HepG2 (cell line): Measurements from ENCODE around the gene C19orf33.

ENCODE experiments used
- CTCF ChIP-seq: sonication (generic); formaldehyde crosslinking; IDR thresholded peaks from 2 replicates; pipeline ENCODE4 v1.5.0; 2020; ENCODE audit warnings: mild to moderate bottlenecking, missing genetic modification reagents, moderate library complexity
- POLR2A ChIP-seq, 2 experiments: IDR thresholded peaks; 2 replicates each; pipeline ENCODE4 v1.6.1; 2011; ENCODE audit warnings: low read depth in 2 of 2, low read length in 2 of 2, mild to moderate bottlenecking in 1 of 2, moderate library complexity in 1 of 2; ENCODE audit not compliant: insufficient read depth in 1 of 2
- RAD21 ChIP-seq: fragments of 450-650 bp; formaldehyde crosslinking; IDR thresholded peaks from 2 replicates; pipeline ENCODE4 v1.5.0; 2020; ENCODE audit warnings: mild to moderate bottlenecking
- SKI ChIP-seq: fragments of 450-650 bp; IDR thresholded peaks from one replicate; pipeline ENCODE4 v1.6.1; 2018; ENCODE audit warnings: mild to moderate bottlenecking; ENCODE audit not compliant: partially characterized antibody
- ZNF331 ChIP-seq: sonication (generic); formaldehyde crosslinking; IDR thresholded peaks from 2 replicates; pipeline ENCODE4 v1.4.0; 2020; ENCODE audit warnings: missing genetic modification reagents
- TF ChIP-seq, protein P1 (sequence below): IDR thresholded peaks from 2 replicates; pipeline ENCODE4 v1.6.1; 2012; ENCODE audit warnings: low read depth, low read length, improper control_type of control experiment

- TF ChIP-seq CTCF (CRISPR knock-in tag) (no peak), RAD21 (CRISPR knock-in tag) (no peak), SKI (no peak), POLR2A (IDR thresholded peaks at IDR 0.05; ENCODE audit: insufficient read depth in 1 of 2, low read depth in 2 of 2, low read length in 2 of 2) (no peak), ZNF331 (CRISPR knock-in tag) (no peak)
- TF ChIP-seq, protein P1, sequence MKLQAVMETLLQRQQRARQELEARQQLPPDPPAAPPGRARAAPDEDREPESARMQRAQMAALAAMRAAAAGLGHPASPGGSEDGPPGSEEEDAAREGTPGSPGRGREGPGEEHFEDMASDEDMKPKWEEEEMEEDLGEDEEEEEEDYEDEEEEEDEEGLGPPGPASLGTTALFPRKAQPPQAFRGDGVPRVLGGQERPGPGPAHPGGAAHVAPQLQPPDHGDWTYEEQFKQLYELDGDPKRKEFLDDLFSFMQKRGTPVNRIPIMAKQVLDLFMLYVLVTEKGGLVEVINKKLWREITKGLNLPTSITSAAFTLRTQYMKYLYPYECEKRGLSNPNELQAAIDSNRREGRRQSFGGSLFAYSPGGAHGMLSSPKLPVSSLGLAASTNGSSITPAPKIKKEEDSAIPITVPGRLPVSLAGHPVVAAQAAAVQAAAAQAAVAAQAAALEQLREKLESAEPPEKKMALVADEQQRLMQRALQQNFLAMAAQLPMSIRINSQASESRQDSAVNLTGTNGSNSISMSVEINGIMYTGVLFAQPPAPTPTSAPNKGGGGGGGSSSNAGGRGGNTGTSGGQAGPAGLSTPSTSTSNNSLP, result no peak
Measured at GRCh38 chr19:38309615-38310278, 5.7 kb downstream of the C19orf33 start.
